ENCODE data around the gene CLTB. TPM values are rescaled to one million over a fixed set of nuclear protein-coding genes. Genes with fewer than 3 reads are reported as not detected.

Gene CLTB
- total and polyA plus RNA-seq, 2 of the 13 experiments (the other 11 are each of a cell fraction or from before 2014, with no cell fraction given): 23.3 to 33.8 TPM

DNA sequence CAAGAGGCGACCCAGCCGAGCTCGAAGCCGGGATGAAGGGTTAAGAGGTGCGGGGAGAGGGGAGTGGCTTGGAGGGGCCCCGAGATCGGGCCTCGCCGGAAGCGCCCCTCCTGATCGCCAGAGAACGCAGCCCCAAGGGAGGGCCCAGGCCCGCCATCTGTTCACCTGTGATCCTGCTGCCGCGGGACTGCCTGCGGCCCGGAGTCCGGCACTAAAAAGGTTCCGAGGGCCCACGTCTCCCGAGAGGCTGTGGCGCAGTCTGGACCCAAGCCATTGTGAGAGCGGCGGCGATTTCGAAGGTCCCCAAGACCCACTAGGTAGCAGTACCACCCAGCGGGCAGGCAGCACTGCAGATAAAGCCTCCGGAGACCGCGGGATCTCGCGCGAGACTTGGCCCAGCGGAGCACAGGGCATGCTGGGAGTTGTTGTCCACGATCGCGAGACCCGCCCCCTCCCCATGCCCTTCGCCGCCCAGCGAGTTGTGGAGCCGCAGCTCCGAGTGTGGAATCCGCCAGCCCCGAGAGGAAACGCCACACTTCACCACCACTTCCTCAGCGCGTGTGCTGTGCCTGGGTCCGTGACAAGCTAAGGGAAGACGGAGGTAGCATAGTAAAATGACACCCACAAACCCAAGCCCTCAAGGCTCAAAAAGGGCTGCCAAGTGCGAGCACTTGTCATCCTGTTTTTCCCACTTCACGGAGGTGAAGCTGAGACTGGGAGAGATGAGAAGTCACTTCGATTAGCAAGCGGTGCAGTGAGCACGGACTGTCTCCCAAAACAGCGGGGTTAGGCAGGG lies 54.7 kb downstream of the CLTB start, which contains the start of gene KIAA1191 (continued):
- TF ChIP-seq, protein P1, sequence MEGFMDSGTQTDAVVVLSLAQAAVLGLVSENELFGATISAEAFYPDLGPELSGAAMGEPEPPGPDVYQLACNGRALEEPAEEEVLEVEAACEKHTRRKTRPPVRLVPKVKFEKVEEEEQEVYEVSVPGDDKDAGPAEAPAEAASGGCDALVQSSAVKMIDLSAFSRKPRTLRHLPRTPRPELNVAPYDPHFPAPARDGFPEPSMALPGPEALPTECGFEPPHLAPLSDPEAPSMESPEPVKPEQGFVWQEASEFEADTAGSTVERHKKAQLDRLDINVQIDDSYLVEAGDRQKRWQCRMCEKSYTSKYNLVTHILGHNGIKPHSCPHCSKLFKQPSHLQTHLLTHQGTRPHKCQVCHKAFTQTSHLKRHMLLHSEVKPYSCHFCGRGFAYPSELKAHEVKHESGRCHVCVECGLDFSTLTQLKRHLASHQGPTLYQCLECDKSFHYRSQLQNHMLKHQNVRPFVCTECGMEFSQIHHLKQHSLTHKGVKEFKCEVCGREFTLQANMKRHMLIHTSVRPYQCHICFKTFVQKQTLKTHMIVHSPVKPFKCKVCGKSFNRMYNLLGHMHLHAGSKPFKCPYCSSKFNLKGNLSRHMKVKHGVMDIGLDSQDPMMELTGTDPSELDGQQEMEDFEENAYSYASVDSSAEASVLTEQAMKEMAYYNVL (CRISPR knock-in tag; IDR thresholded peaks at IDR 0.05; ENCODE audit: borderline replicate concordance): peak; percentile 39; the same call in 1 of the 2 replicates
- peak; percentile 71; the same call in 1 of the 2 replicates for TF ChIP-seq ZNF34 (CRISPR knock-in tag; IDR thresholded peaks at IDR 0.05; ENCODE audit: borderline replicate concordance)
- no peak; the same call in 1 of the 2 replicates for TF ChIP-seq ETV6 (CRISPR knock-in tag; conservative IDR thresholded peaks at IDR 0.05)
- TF ChIP-seq ELF1 (CRISPR knock-in tag; IDR thresholded peaks at IDR 0.05): peak; percentile 70
- TF ChIP-seq NR3C1 (CRISPR knock-in tag; IDR thresholded peaks at IDR 0.05): no peak
- TF ChIP-seq CREB1 (IDR thresholded peaks at IDR 0.05): no peak
- no peak for TF ChIP-seq CREB1 (CRISPR knock-in tag; IDR thresholded peaks at IDR 0.05)
- TF ChIP-seq, protein P2, sequence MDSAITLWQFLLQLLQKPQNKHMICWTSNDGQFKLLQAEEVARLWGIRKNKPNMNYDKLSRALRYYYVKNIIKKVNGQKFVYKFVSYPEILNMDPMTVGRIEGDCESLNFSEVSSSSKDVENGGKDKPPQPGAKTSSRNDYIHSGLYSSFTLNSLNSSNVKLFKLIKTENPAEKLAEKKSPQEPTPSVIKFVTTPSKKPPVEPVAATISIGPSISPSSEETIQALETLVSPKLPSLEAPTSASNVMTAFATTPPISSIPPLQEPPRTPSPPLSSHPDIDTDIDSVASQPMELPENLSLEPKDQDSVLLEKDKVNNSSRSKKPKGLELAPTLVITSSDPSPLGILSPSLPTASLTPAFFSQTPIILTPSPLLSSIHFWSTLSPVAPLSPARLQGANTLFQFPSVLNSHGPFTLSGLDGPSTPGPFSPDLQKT (CRISPR knock-in tag; IDR thresholded peaks at IDR 0.05; ENCODE audit: borderline replicate concordance): peak; percentile 45; the same call in 1 of the 2 replicates
- TF ChIP-seq, protein P3, sequence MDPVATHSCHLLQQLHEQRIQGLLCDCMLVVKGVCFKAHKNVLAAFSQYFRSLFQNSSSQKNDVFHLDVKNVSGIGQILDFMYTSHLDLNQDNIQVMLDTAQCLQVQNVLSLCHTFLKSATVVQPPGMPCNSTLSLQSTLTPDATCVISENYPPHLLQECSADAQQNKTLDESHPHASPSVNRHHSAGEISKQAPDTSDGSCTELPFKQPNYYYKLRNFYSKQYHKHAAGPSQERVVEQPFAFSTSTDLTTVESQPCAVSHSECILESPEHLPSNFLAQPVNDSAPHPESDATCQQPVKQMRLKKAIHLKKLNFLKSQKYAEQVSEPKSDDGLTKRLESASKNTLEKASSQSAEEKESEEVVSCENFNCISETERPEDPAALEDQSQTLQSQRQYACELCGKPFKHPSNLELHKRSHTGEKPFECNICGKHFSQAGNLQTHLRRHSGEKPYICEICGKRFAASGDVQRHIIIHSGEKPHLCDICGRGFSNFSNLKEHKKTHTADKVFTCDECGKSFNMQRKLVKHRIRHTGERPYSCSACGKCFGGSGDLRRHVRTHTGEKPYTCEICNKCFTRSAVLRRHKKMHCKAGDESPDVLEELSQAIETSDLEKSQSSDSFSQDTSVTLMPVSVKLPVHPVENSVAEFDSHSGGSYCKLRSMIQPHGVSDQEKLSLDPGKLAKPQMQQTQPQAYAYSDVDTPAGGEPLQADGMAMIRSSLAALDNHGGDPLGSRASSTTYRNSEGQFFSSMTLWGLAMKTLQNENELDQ (CRISPR knock-in tag; IDR thresholded peaks at IDR 0.05; ENCODE audit: borderline replicate concordance): peak; percentile 72; the same call in 1 of the 2 replicates
- no peak for TF ChIP-seq DPF2 (CRISPR knock-in tag; IDR thresholded peaks at IDR 0.05; ENCODE audit: borderline replicate concordance, low read depth)
- TF ChIP-seq ZNF839 (CRISPR knock-in tag; IDR thresholded peaks at IDR 0.05; ENCODE audit: borderline replicate concordance): 0 out of 2 replicates have a peak, but pooled peaks have one; percentile 54
- TF ChIP-seq SMARCC2 (IDR thresholded peaks at IDR 0.05): no peak
- peak; percentile 74; the same call in 1 of the 2 replicates for TF ChIP-seq MYNN (CRISPR knock-in tag; IDR thresholded peaks at IDR 0.05; ENCODE audit: low read depth)
- TF ChIP-seq NAIF1 (CRISPR knock-in tag; IDR thresholded peaks at IDR 0.05; ENCODE audit: borderline replicate concordance): peak; percentile 56; the same call in 1 of the 2 replicates
- no peak for TF ChIP-seq ZNF782 (CRISPR knock-in tag; IDR thresholded peaks at IDR 0.05; ENCODE audit: borderline replicate concordance)
- TF ChIP-seq ZNF296 (CRISPR knock-in tag; conservative IDR thresholded peaks at IDR 0.05): no peak
- TF ChIP-seq GFI1 (CRISPR knock-in tag; IDR thresholded peaks at IDR 0.05; ENCODE audit: borderline replicate concordance): no peak
- TF ChIP-seq, protein P4, sequence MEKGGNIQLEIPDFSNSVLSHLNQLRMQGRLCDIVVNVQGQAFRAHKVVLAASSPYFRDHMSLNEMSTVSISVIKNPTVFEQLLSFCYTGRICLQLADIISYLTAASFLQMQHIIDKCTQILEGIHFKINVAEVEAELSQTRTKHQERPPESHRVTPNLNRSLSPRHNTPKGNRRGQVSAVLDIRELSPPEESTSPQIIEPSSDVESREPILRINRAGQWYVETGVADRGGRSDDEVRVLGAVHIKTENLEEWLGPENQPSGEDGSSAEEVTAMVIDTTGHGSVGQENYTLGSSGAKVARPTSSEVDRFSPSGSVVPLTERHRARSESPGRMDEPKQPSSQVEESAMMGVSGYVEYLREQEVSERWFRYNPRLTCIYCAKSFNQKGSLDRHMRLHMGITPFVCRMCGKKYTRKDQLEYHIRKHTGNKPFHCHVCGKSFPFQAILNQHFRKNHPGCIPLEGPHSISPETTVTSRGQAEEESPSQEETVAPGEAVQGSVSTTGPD (CRISPR knock-in tag; IDR thresholded peaks at IDR 0.05): no peak
- TF ChIP-seq RXRA (CRISPR knock-in tag; IDR thresholded peaks at IDR 0.05): no peak
- TF ChIP-seq ZNF841 (CRISPR knock-in tag; IDR thresholded peaks at IDR 0.05; ENCODE audit: borderline replicate concordance): no peak
- peak; percentile 92 for TF ChIP-seq KLF6 (CRISPR knock-in tag; IDR thresholded peaks at IDR 0.05)
- TF ChIP-seq TGIF2 (CRISPR knock-in tag; IDR thresholded peaks at IDR 0.05): no peak; the same call in 1 of the 2 replicates
- peak; percentile 64 for TF ChIP-seq ZNF331 (CRISPR knock-in tag; IDR thresholded peaks at IDR 0.05)

Data from HepG2 (cell line).